D721Med (cell line): ENCODE results near the gene HSF5.

Experiments used
- DNase-seq: peaks from one replicate; pipeline ENCODE4 v3.0.0; 2011; ENCODE audit warnings: low spot score; ENCODE audit not compliant: insufficient read length
- FAIRE-seq: peaks from 2 replicates; lab custom pipeline; 2011; peaks lifted over from hg19 to GRCh38; lab: Jason Lieb, UNC
- TF ChIP-seq, protein P1 (sequence below): IDR thresholded peaks from 2 replicates; pipeline ENCODE4 v1.5.1; 2012; ENCODE audit warnings: mild to moderate bottlenecking, control low read depth; ENCODE audit not compliant: insufficient read depth; ENCODE audit errors: missing control alignments

HSF5 gene

DNA sequence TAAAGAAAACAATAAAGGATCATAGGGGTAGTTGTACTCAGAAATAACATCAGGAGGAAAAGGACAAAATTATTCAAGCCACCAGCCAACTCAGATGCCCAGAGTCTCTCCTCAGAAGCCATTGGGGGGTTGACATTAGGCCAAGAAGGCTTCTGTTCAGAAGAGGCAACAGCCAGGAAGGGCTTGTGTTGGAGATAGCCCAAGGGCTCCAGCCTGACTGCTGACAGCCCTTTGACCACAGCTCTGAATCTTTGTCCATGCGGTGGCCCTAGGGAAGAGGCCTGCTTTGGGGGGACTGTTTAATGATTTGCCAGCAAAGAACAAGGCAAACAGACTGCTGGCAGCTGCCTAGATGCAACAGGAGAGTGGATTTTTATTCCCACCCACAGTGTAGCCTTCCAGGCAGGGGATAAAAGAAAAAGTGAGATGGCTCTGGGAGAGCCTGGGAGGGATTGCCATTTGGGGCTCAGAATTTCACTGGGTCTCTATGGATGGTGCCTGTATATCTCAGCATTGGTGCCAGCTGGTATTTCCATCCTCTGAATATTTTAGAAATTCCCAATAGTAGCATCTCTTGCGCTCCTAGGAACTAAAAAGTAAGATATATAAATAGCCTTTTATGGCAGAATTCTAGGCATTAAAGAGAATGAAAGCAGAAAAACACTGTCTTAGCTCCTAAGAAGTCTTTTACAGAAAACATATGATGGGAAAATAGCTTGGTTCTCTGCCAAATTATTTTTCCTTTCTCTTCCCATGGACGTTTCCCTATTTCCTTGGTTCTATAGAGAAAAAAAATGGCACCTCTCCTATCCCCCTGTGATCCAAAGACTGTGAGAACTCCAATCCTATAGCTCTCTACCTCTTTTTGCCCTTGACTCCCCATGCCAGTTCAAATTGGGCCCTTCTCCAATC lies 106.8 kb downstream of the HSF5 start:
- TF ChIP-seq, protein P1, sequence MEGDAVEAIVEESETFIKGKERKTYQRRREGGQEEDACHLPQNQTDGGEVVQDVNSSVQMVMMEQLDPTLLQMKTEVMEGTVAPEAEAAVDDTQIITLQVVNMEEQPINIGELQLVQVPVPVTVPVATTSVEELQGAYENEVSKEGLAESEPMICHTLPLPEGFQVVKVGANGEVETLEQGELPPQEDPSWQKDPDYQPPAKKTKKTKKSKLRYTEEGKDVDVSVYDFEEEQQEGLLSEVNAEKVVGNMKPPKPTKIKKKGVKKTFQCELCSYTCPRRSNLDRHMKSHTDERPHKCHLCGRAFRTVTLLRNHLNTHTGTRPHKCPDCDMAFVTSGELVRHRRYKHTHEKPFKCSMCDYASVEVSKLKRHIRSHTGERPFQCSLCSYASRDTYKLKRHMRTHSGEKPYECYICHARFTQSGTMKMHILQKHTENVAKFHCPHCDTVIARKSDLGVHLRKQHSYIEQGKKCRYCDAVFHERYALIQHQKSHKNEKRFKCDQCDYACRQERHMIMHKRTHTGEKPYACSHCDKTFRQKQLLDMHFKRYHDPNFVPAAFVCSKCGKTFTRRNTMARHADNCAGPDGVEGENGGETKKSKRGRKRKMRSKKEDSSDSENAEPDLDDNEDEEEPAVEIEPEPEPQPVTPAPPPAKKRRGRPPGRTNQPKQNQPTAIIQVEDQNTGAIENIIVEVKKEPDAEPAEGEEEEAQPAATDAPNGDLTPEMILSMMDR, result no peak
- DNase-seq, result no peak
- FAIRE-seq, result no peak

DNA sequence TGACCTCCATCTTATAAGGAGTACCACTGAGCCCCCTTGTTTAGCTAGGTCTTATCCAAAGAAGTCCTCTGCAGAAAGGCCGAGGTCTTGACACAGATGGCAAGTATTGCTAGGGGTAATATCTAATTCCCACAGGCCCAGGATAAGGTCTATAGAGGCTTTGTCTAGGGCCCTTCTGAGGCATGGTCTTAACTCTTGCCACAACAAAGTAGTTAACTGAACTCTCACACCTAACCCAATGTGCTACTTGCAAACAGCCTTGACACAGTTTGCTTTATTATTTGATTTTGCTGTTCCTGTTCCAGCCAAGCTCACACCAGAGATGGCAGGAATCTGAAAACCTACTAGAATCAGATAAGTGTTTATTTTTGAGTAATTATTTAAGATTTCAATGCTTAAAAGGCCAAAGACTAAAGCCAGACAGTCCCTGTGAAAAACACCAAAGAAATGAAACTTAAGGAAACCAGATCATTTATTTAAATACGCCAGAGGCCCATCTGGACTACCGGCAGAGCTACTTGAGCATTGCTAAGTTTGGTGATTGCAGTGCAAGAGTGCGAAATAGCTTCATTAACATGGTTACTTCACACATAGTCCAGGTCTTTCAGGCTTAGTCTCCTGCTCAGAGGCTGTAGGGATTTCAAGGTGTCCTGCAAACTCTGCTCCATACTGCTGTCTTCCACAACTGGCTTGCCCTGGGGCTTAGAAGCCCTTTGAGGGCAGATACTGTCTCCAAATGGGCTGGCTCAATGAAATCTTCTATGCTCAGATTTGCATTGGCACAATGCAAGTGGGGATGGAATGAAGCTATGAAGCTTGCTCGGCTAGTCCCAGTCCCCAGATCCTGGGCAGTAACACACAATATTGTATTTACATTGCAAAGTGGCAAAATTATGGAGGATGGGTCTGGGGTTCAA lies 107.7 kb downstream of the HSF5 start:
- TF ChIP-seq, protein P1, result no peak
- FAIRE-seq, result no peak
- no peak for DNase-seq

DNA sequence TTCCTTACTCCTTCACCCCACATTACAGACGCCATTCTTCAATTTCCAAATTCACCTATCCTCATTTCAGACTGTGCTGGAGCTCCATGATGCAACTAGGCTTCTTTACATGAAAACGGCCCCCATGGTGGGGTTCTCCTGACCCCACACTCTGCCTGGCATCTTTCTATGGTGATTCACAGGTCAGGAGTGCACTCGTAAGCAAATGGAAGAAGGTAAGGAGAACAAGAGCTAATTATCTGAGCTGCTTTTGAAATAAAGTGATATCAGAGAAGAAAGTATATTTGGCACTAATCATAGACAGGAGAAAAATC lies 108.7 kb downstream of the HSF5 start:
- no peak for FAIRE-seq
- TF ChIP-seq, protein P1, result no peak
- no peak for DNase-seq

DNA sequence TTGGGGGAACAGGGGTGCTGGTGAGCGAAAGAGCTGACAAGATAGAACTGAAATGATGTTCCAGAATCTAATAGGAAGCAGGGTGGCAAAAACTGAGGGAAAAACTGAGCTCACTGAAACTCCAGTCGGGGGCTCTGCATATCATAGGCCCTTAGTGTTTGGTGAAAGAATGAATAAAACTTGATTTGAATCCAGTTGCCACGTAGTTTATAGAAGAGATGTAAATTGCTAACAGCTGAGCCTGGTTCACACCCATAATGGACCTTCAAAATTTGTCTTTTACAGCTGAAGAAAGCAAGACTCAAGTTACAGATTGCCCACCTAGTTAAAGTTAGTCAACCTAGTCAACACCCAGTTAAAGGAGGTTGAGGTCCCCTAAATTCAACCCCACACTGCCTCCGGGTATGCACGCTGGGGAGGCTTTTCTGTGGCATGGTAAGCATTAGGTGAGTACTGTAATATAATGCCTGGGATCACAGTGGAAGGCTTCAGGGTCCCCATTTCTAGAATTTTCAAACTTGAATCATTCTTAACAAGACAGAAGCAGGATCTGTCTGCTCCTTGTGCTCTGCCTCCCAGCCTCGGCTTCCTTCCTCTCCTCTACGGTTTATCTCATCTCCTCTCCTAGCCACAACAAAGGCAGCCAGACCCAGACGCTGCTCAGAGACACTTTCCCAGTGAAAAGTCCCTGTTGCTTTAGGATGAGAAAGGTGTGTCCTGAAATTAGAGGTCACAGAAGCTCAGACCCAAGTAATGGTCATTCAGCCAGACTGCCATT lies 109.3 kb downstream of the HSF5 start:
- TF ChIP-seq, protein P1, result no peak
- FAIRE-seq (no peak), DNase-seq (no peak)

DNA sequence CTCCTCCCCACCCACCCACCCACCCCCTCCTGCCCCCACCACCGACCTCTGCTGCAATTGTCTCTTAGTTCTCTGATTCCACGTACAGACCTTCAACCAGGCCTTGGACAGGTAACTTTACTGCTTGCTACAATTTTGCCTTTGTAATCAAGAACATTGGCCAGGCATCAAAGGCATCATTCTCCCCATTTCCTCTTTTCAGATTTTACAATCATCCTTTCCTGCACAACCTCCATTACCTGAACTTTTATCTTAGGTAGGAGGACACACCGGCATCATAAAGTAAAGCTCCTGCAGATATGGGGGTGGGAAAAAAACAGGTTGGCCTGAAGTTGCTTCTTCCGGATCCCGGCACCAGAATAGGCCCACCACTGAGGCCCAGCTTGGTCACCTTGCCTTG lies 110.5 kb downstream of the HSF5 start:
- DNase-seq (no peak), FAIRE-seq (no peak)
- TF ChIP-seq, protein P1, result no peak

DNA sequence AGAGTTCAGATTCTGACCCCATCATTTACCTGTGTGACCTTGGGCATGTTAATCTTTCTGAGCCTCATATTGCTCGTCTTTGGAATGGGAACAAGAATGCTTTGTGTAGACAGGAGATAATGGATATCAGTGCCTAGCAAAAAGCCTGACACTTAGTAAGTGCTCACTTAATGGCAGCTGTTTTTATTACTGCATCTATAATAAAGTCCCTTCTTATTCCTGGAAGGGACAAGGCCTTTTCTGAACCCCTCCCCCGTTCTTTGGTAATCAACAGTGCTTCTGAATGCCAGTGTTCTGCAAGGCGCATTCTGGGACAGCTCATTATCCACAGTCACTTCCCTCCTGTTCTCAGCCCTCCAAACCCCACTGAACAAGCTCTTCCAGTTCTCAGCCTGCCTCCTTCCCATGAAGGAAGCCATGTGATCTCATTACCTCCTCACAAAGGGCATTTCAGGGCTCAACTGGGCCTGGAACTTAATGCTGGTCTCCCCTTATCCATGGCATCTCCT lies 111.1 kb downstream of the HSF5 start:
- TF ChIP-seq, protein P1, result no peak
- DNase-seq (no peak), FAIRE-seq (no peak)
